ENCODE measurements around the gene EGR4. TPM values are rescaled to one million over a fixed set of nuclear protein-coding genes. Genes with fewer than 3 reads are reported as not detected.

EGR4 gene
- polyA plus RNA-seq, 1 of the 3 experiments (the other 2 are of a cell fraction) = 0.02 TPM

GRCh38 chr2:73257021-73257420 is 36.3 kb downstream of the EGR4 start:
- Histone ChIP-seq H3K4me3 (ENCODE audit: low read depth in 2 of 2, low read length in 1 of 2) (no peak overlapping the region), H3F3A (replicated peaks; ENCODE audit: insufficient read depth) (no peaks in the 10 kb centered on the region), H3K4me1 (ENCODE audit: control insufficient read depth in 1 of 2, insufficient read depth in 2 of 2, low read depth in 1 of 2, low read length in 1 of 2) (no peaks in the 10 kb centered on the region), H3K27me3 (ENCODE audit: insufficient read depth) (no peaks in the 10 kb centered on the region), H3K4me2 (no peak overlapping the region), H3K27ac (ENCODE audit: low read depth in 2 of 2, low read length in 1 of 2) (no peak overlapping the region), H3K9ac (no peak overlapping the region), H3K79me2 (ENCODE audit: insufficient read depth) (no peaks in the 10 kb centered on the region), H3K9me2 (no peaks in the 10 kb centered on the region), H3K9me3 (no peaks in the 10 kb centered on the region), H3K36me3 (replicated peaks in 1 of 2; ENCODE audit: control insufficient read depth in 1 of 2, insufficient read depth in 2 of 2, low read length in 1 of 2) (peaks cover 4 to 25% of the 10 kb centered on the region in 2 experiments), H2AFZ (ENCODE audit: low read depth) (no peak overlapping the region), H4K20me1 (ENCODE audit: insufficient read depth) (no peaks in the 10 kb centered on the region)
- WGBS (ENCODE audit: low lambda C conversion rate) = 93% methylated on average over 2 of the region's 2 CpGs
- POLR2A ChIA-PET = interaction anchor here (1.1 to 1.5 kb wide), 3 partner anchors 13 to 23 kb away, joined by 6 to 8 read pairs (median 6); partner anchors contain the start of genes CCT7 and PRADC1
- no peak for DNase-seq
- TF ChIP-seq MAX (IDR thresholded peaks at IDR 0.05; ENCODE audit: low read depth) (no peak), RXRA (IDR thresholded peaks at IDR 0.05; ENCODE audit: borderline replicate concordance, low read depth) (no peak), USF1 (IDR thresholded peaks at IDR 0.05; ENCODE audit: borderline replicate concordance, low read depth) (no peak)
- CTCF ChIA-PET = interaction anchor here (1.1 to 1.3 kb wide), 3 partner anchors 13 to 44 kb away, joined by 3 read pairs; no protein-coding TSS in a partner anchor

- Histone ChIP-seq H3K4me3 (ENCODE audit: low read depth in 2 of 2, low read length in 1 of 2) (no peak overlapping the region), H3K27ac (ENCODE audit: low read depth in 2 of 2, low read length in 1 of 2) (no peak overlapping the region), H3F3A (replicated peaks; ENCODE audit: insufficient read depth) (no peaks in the 10 kb centered on the region), H2AFZ (ENCODE audit: low read depth) (no peak overlapping the region), H3K4me2 (no peak overlapping the region), H3K27me3 (ENCODE audit: insufficient read depth) (no peaks in the 10 kb centered on the region), H3K9ac (no peak overlapping the region), H3K79me2 (ENCODE audit: insufficient read depth) (no peaks in the 10 kb centered on the region), H3K9me2 (no peaks in the 10 kb centered on the region), H4K20me1 (ENCODE audit: insufficient read depth) (no peaks in the 10 kb centered on the region), H3K4me1 (ENCODE audit: control insufficient read depth in 1 of 2, insufficient read depth in 2 of 2, low read depth in 1 of 2, low read length in 1 of 2) (no peaks in the 10 kb centered on the region), H3K9me3 (no peaks in the 10 kb centered on the region), H3K36me3 (replicated peaks in 1 of 2; ENCODE audit: control insufficient read depth in 1 of 2, insufficient read depth in 2 of 2, low read length in 1 of 2) (peaks cover 4 to 28% of the 10 kb centered on the region in 2 experiments)
- no peak for DNase-seq
- ChIA-PET CTCF (interaction anchor here (1.1 to 1.3 kb wide), 2 partner anchors 36 to 44 kb away, joined by 3 read pairs; no protein-coding TSS in a partner anchor), POLR2A (interaction anchor here (1.1 to 1.5 kb wide), 3 partner anchors 12 to 22 kb away, joined by 6 to 8 read pairs (median 6); partner anchors contain the start of genes CCT7 and PRADC1)
- WGBS (ENCODE audit: low lambda C conversion rate) = 0% methylated on average over 1 of the region's 1 CpG
- TF ChIP-seq RAD21 (IDR thresholded peaks at IDR 0.05; ENCODE audit: low read length) = no peak
- TF ChIP-seq POLR2AphosphoS5 (IDR thresholded peaks at IDR 0.05; ENCODE audit: low read depth, low read length) = no peak
- TF ChIP-seq EZH2phosphoT487 (IDR thresholded peaks at IDR 0.05; ENCODE audit: borderline replicate concordance, low read depth) = no peak
- TF ChIP-seq MXI1 (IDR thresholded peaks at IDR 0.05; ENCODE audit: low read depth, low read length) = no peak
- TF ChIP-seq CHD2 (IDR thresholded peaks at IDR 0.05; ENCODE audit: low read length, partially characterized antibody) = no peak
- no peak for TF ChIP-seq TEAD4 (IDR thresholded peaks at IDR 0.05; ENCODE audit: borderline replicate concordance, insufficient read depth)
- TF ChIP-seq SMC3 (IDR thresholded peaks at IDR 0.05; ENCODE audit: low read depth, low read length) = no peak
- TF ChIP-seq NRF1 (IDR thresholded peaks at IDR 0.05; ENCODE audit: low read depth, low read length) = no peak
- no peak for TF ChIP-seq REST (IDR thresholded peaks at IDR 0.05; ENCODE audit: low read depth, low read length)
- no peak for TF ChIP-seq TCF12 (IDR thresholded peaks at IDR 0.05)
- TF ChIP-seq PBX3 (IDR thresholded peaks at IDR 0.05) = no peak
- TF ChIP-seq GABPA (IDR thresholded peaks at IDR 0.05; ENCODE audit: low read depth) = no peak
- TF ChIP-seq RCOR1 (IDR thresholded peaks at IDR 0.05; ENCODE audit: low read length) = no peak
- no peak for TF ChIP-seq MAX (IDR thresholded peaks at IDR 0.05; ENCODE audit: low read depth)
- TF ChIP-seq TAF1 (IDR thresholded peaks at IDR 0.05; ENCODE audit: borderline replicate concordance, low read depth, low read length) = no peak
- no peak for TF ChIP-seq ZBTB33 (IDR thresholded peaks at IDR 0.05; ENCODE audit: borderline replicate concordance, low read depth)
- TF ChIP-seq USF1 (IDR thresholded peaks at IDR 0.05; ENCODE audit: borderline replicate concordance, low read depth) = no peak
Observed at GRCh38 chr2:73256618-73256922, 36.8 kb downstream of the EGR4 start.
